B cell (primary cell): ENCODE results near the gene TAF11L13. TPM values are rescaled to one million over a fixed set of nuclear protein-coding genes. Genes with fewer than 3 reads are reported as not detected.
"Not testable (repeated sequence)": the region's sequence is repeated elsewhere in the genome, so short reads cannot be mapped to it uniquely, and the experiment has no call there.

ENCODE experiments used
- ATAC-seq: fragments of 200-7000 bp; cut with Tn5 transposase; one replicate; pipeline ENCODE4 v1.10.0; 2021; ENCODE audit warnings: low read depth, mild to moderate bottlenecking, moderate number of reproducible peaks, moderate library complexity
- CTCF ChIA-PET: fragments of 350-600 bp; sonication (Branson Sonifier 250); formaldehyde crosslinking; loops from one replicate; lab custom pipeline; 2021; ENCODE audit warnings: antibody characterized with exemption, inconsistent platforms; lab: Charles Lee
- POLR2A ChIA-PET: fragments of 350-600 bp; sonication (Branson Sonifier 250); formaldehyde crosslinking; loops from one replicate; lab custom pipeline; 2021; ENCODE audit warnings: antibody characterized with exemption; lab: Charles Lee
- DNase-seq: peaks from one replicate; pipeline ENCODE4 v3.0.0; 2013
- H2AFZ ChIP-seq: 2 replicates; pipeline ENCODE4 v1.6.1; 2012; ENCODE audit warnings: mild to moderate bottlenecking, low read depth, low read length; ENCODE audit not compliant: insufficient read depth, poor library complexity, severe bottlenecking
- H3K27ac ChIP-seq, 2 donors: 1 replicate in 1 of 2; 2 replicates in 1 of 2; pipeline ENCODE4 v1.5.1; 2012 to 2013; ENCODE audit warnings: low read length in 2 of 2, mild to moderate bottlenecking in 2 of 2, moderate library complexity in 1 of 2
- H3K27me3 ChIP-seq, 4 experiments: fragments of 200-600 bp in 1 of 4; sonication (generic) in 1 of 4; replicated peaks in 1 of 4; 1 replicate in 2 of 4; 2 replicates in 2 of 4; pipeline versions ENCODE4 v1.6.1 to v1.7.0; 2013 to 2016; ENCODE audit warnings: low read length in 3 of 4, mild to moderate bottlenecking in 2 of 4, mixed read lengths in 1 of 4, moderate library complexity in 1 of 4; ENCODE audit not compliant: insufficient read depth in 4 of 4, control insufficient read depth in 3 of 4; ENCODE audit errors: control extremely low read depth in 1 of 4
- H3K36me3 ChIP-seq, 2 experiments: replicated peaks in 1 of 2; 1 replicate in 1 of 2; 2 replicates in 1 of 2; pipeline versions ENCODE4 v1.6.1 to v1.7.1; 2013; ENCODE audit warnings: low read length in 1 of 2; ENCODE audit not compliant: insufficient read depth in 2 of 2, control insufficient read depth in 1 of 2; ENCODE audit errors: control extremely low read depth in 1 of 2, extremely low read depth in 1 of 2
- H3K4me1 ChIP-seq, 2 donors: fragments of 200-600 bp in 1 of 2; sonication (generic) in 1 of 2; 1 replicate in 1 of 2; 2 replicates in 1 of 2; pipeline versions ENCODE4 v1.5.1 to v1.6.1; 2013 to 2017; ENCODE audit warnings: low read length in 2 of 2; ENCODE audit not compliant: control insufficient read depth in 2 of 2, insufficient read depth in 2 of 2
- H3K4me2 ChIP-seq: replicated peaks from 2 replicates; pipeline ENCODE3; 2012; ENCODE audit warnings: mild to moderate bottlenecking, low read depth, low read length; ENCODE audit not compliant: poor library complexity, severe bottlenecking
- H3K4me3 ChIP-seq, 5 experiments: fragments of 200-600 bp in 1 of 5; sonication (generic) in 1 of 5; 1 replicate in 3 of 5; 2 replicates in 2 of 5; pipeline versions ENCODE4 v1.5.1 to v1.7.0; 2011 to 2016; ENCODE audit warnings: low read length in 4 of 5, mild to moderate bottlenecking in 4 of 5, low read depth in 2 of 5, control low read depth in 1 of 5, moderate library complexity in 1 of 5; ENCODE audit not compliant: insufficient read depth in 1 of 5; ENCODE audit errors: control extremely low read depth in 1 of 5, extremely low read depth in 1 of 5
- H3K79me2 ChIP-seq: fragments of 200-600 bp; sonication (generic); one replicate; pipeline ENCODE4 v1.6.0; 2016; ENCODE audit warnings: low read length; ENCODE audit not compliant: control insufficient read depth, insufficient read depth
- H3K9ac ChIP-seq: fragments of 200-600 bp; sonication (generic); 2 replicates; pipeline ENCODE4 v1.6.1; 2017; ENCODE audit warnings: mild to moderate bottlenecking, low read length, moderate library complexity
- H3K9me3 ChIP-seq, 3 donors: one replicate each; pipeline versions ENCODE4 v1.6.1 to v1.7.1; 2013; ENCODE audit warnings: low read length in 2 of 3; ENCODE audit not compliant: control insufficient read depth in 2 of 3, insufficient read depth in 1 of 3; ENCODE audit errors: control extremely low read depth in 1 of 3
- H4K20me1 ChIP-seq: 2 replicates; pipeline ENCODE4 v1.6.0; 2012; ENCODE audit warnings: mild to moderate bottlenecking, low read length; ENCODE audit not compliant: insufficient read depth, control insufficient read depth, poor library complexity, severe bottlenecking
- H3K27ac Mint-ChIP-seq: one replicate; pipeline ENCODE4 v1.8.0; 2021; ENCODE audit warnings: mixed read lengths
- H3K27me3 Mint-ChIP-seq: one replicate; pipeline ENCODE4 v1.8.0; 2021; ENCODE audit warnings: mixed read lengths
- H3K4me1 Mint-ChIP-seq: one replicate; pipeline ENCODE4 v1.8.0; 2021; ENCODE audit warnings: mixed read lengths
- H3K4me3 Mint-ChIP-seq: one replicate; pipeline ENCODE4 v1.8.0; 2021; ENCODE audit warnings: mixed read lengths
- H3K9me3 Mint-ChIP-seq: one replicate; pipeline ENCODE4 v1.8.0; 2022; ENCODE audit warnings: mixed read lengths; ENCODE audit not compliant: insufficient read depth
- WGBS: methylation state at CpG from one replicate; pipeline ENCODE4 v1.1.5; 2013; ENCODE audit warnings: missing lambda C conversion rate; ENCODE audit not compliant: insufficient coverage; 5-methylcytosine and 5-hydroxymethylcytosine counted together
- intact Hi-C: fragments of 100-400 bp; cut with micrococcal nuclease; formaldehyde crosslinking; loops from one replicate; pipeline ENCODE4 v1.10.0; 2022
- polyA minus RNA-seq: library from RNA; depleted of rRNA, polyadenylated mRNA; stranded (reverse); fragments of >200 nt; gene quantifications from 2 replicates; pipeline ENCODE4 v1.2.3, GENCODE V29; 2012
- polyA plus RNA-seq: library from polyadenylated mRNA; depleted of rRNA; stranded (reverse); fragments of >200 nt; gene quantifications from 2 replicates; pipeline ENCODE4 v1.2.3, GENCODE V29; 2012
- total RNA-seq, 2 donors: library from RNA; stranded (reverse); fragments of 120-200 nt in 1 of 2; gene quantifications; 1 replicate in 1 of 2; 2 replicates in 1 of 2; pipeline versions ENCODE4 v1.2.3 to v1.2.4, GENCODE V29; 2013 to 2022

Gene TAF11L13
- total RNA-seq: not detected in 2 replicates
- total RNA-seq (2013): not detected
- polyA plus RNA-seq: not detected in 2 replicates
- polyA minus RNA-seq: not detected in 2 replicates

DNA sequence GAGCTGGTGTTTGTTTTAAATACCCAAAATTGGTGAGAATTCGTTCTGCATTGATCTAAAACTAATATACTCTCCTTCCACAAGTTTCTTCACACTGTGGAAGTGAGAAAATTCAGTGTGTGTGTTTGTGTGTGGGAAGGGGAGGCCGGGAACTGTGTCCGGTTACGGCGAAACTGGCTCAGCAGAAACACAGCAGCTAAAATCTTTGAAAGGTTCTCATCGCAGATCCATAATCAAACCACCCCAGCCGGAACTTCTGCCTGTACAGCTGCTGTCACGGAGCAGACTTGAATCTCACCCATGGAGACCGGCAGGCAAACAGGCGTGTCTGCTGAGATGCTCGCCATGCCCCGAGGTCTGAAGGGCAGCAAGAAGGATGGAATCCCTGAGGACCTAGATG is at the start of gene TAF11L13:
TSS of gene TAF11L13 (plus strand) at position 301 of the 400 bp plus-strand sequence.
- H3K27ac Mint-ChIP-seq, H3K9ac ChIP-seq, intact Hi-C loops, H3K9me3 Mint-ChIP-seq, H4K20me1 ChIP-seq, H3K4me2 ChIP-seq, H3K4me1 Mint-ChIP-seq, CTCF ChIA-PET, DNase-seq, H3K4me3 Mint-ChIP-seq, H3K36me3 ChIP-seq, H3K79me2 ChIP-seq, H3K9me3 ChIP-seq, H2AFZ ChIP-seq, POLR2A ChIA-PET, H3K27ac ChIP-seq, H3K4me1 ChIP-seq, ATAC-seq, H3K27me3 ChIP-seq, H3K27me3 Mint-ChIP-seq, H3K4me3 ChIP-seq: not testable (repeated sequence)
- WGBS: no CpG with 5 or more reads among the region's 12 CpGs

DNA sequence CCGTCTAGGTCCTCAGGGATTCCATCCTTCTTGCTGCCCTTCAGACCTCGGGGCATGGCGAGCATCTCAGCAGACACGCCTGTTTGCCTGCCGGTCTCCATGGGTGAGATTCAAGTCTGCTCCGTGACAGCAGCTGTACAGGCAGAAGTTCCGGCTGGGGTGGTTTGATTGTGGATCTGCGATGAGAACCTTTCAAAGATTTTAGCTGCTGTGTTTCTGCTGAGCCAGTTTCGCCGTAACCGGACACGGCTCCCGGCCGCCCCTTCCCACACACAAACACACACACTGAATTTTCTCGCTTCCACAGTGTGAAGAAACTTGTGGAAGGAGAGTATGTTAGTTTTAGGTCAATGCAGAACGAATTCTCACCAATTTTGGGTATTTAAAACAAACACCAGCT is 46.2 kb upstream of the TAF11L13 start, which contains the start of gene TAF11L7:
TSS of gene TAF11L7 (minus strand) at position 101 of the 400 bp plus-strand sequence.
- H3K79me2 ChIP-seq, CTCF ChIA-PET, POLR2A ChIA-PET, H3K9me3 Mint-ChIP-seq, H3K9ac ChIP-seq, H3K4me2 ChIP-seq, H4K20me1 ChIP-seq, H3K36me3 ChIP-seq, H3K4me1 ChIP-seq, intact Hi-C loops, H3K27me3 Mint-ChIP-seq, H3K27ac ChIP-seq, H3K9me3 ChIP-seq, ATAC-seq, H3K4me1 Mint-ChIP-seq, H2AFZ ChIP-seq, H3K4me3 Mint-ChIP-seq, H3K27me3 ChIP-seq, H3K4me3 ChIP-seq, H3K27ac Mint-ChIP-seq, DNase-seq: not testable (repeated sequence)
- WGBS: no CpG with 5 or more reads among the region's 16 CpGs

DNA sequence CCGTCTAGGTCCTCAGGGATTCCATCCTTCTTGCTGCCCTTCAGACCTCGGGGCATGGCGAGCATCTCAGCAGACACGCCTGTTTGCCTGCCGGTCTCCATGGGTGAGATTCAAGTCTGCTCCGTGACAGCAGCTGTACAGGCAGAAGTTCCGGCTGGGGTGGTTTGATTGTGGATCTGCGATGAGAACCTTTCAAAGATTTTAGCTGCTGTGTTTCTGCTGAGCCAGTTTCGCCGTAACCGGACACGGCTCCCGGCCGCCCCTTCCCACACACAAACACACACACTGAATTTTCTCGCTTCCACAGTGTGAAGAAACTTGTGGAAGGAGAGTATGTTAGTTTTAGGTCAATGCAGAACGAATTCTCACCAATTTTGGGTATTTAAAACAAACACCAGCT is 41.0 kb upstream of the TAF11L13 start, which contains the start of gene TAF11L8:
TSS of gene TAF11L8 (minus strand) at position 101 of the 400 bp plus-strand sequence.
- no CpG with 5 or more reads among the region's 16 CpGs for WGBS
- ATAC-seq, H3K9ac ChIP-seq, POLR2A ChIA-PET, CTCF ChIA-PET, H3K4me1 Mint-ChIP-seq, H3K27me3 Mint-ChIP-seq, H2AFZ ChIP-seq, H3K4me2 ChIP-seq, H3K4me1 ChIP-seq, H3K4me3 ChIP-seq, H3K4me3 Mint-ChIP-seq, H3K9me3 Mint-ChIP-seq, H3K36me3 ChIP-seq, H4K20me1 ChIP-seq, H3K27me3 ChIP-seq, intact Hi-C loops, H3K27ac ChIP-seq, H3K79me2 ChIP-seq, H3K27ac Mint-ChIP-seq, H3K9me3 ChIP-seq, DNase-seq: not testable (repeated sequence)

DNA sequence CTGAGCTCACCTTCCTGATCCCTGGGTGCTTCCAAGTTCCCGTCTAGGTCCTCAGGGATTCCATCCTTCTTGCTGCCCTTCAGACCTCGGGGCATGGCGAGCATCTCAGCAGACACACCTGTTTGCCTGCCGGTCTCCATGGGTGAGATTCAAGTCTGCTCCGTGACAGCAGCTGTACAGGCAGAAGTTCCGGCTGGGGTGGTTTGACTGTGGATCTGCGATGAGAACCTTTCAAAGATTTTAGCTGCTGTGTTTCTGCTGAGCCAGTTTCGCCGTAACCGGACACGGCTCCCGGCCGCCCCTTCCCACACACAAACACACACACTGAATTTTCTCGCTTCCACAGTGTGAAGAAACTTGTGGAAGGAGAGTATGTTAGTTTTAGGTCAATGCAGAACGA is 37.6 kb upstream of the TAF11L13 start, which contains the start of gene TAF11L9:
TSS of gene TAF11L9 (minus strand) at position 140 of the 400 bp plus-strand sequence.
- H3K27ac Mint-ChIP-seq, ATAC-seq, H3K9me3 ChIP-seq, intact Hi-C loops, H3K4me2 ChIP-seq, H3K4me3 ChIP-seq, H3K79me2 ChIP-seq, H4K20me1 ChIP-seq, H3K9ac ChIP-seq, H3K27me3 ChIP-seq, POLR2A ChIA-PET, H2AFZ ChIP-seq, H3K9me3 Mint-ChIP-seq, DNase-seq, H3K27ac ChIP-seq, H3K4me3 Mint-ChIP-seq, H3K36me3 ChIP-seq, H3K4me1 ChIP-seq, H3K4me1 Mint-ChIP-seq, CTCF ChIA-PET, H3K27me3 Mint-ChIP-seq: not testable (repeated sequence)
- WGBS: no CpG with 5 or more reads among the region's 15 CpGs
